PC-3 (cell line): ENCODE measurements around the gene RAET1E.

ENCODE experiments used
- CTCF ChIP-seq: fragments of 300-600 bp; sonication (generic); conservative IDR thresholded peaks from 2 replicates; pipeline ENCODE4 v1.5.1; 2017; ENCODE audit warnings: antibody characterized with exemption, low read depth, mild to moderate bottlenecking, low read length
- EZH2phosphoT487 ChIP-seq: fragments of 300-600 bp; sonication (generic); IDR thresholded peaks from 2 replicates; pipeline ENCODE4 v1.6.1; 2018; ENCODE audit warnings: mild to moderate bottlenecking, antibody characterized with exemption, low read length, borderline replicate concordance

GRCh38 chr6:149942461-149942829, 44.5 kb upstream of the RAET1E start:
- TF ChIP-seq CTCF (no peak), EZH2phosphoT487 (no peak)
